B cell (primary cell): ENCODE data around the gene BCKDHA.

Experiments used
- EZH2 ChIP-seq: IDR thresholded peaks from 2 replicates; pipeline ENCODE4 v1.6.1; 2012; ENCODE audit warnings: borderline replicate concordance, low read depth, mild to moderate bottlenecking, moderate library complexity, low read length; ENCODE audit not compliant: insufficient read depth, poor library complexity, severe bottlenecking
- TF ChIP-seq, protein P1 (sequence below): fragments of 200-600 bp; IDR thresholded peaks from one replicate; pipeline ENCODE4 v1.8.0; 2022; ENCODE audit warnings: antibody characterized with exemption, mild to moderate bottlenecking

DNA sequence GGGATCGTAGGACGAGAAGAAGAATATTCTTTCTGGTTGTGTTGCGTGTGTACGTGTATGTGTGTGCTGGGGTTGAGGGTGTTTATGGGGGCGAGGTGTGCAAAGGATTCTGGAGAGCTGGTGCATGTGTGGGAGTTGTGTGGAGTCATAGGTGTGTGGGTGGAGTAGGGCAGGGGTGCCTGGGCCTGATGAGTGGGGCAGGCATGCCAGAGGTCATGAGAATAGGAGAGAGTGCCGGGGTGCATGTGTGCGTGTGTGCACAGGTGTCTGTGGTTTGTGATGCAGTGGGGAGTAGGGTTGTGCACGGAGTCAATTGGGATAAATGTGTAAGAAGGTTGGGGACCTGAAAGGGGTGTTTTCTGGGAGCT lies 20.6 kb upstream of the BCKDHA start:
- TF ChIP-seq, protein P1, sequence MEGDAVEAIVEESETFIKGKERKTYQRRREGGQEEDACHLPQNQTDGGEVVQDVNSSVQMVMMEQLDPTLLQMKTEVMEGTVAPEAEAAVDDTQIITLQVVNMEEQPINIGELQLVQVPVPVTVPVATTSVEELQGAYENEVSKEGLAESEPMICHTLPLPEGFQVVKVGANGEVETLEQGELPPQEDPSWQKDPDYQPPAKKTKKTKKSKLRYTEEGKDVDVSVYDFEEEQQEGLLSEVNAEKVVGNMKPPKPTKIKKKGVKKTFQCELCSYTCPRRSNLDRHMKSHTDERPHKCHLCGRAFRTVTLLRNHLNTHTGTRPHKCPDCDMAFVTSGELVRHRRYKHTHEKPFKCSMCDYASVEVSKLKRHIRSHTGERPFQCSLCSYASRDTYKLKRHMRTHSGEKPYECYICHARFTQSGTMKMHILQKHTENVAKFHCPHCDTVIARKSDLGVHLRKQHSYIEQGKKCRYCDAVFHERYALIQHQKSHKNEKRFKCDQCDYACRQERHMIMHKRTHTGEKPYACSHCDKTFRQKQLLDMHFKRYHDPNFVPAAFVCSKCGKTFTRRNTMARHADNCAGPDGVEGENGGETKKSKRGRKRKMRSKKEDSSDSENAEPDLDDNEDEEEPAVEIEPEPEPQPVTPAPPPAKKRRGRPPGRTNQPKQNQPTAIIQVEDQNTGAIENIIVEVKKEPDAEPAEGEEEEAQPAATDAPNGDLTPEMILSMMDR, result no peak
- TF ChIP-seq EZH2, result no peak
